Embryonic facial prominence (tissue), 1 donor: ENCODE data around the gene PRAMEF26.
"Not testable (repeated sequence)": the region's sequence is repeated elsewhere in the genome, so short reads cannot be mapped to it uniquely, and the experiment has no call there.

Source experiments
- DNase-seq: peaks from one replicate; pipeline ENCODE4 v3.0.0-alpha.2; 2016; ENCODE audit errors: extremely low spot score

The PRAMEF26 gene

DNA sequence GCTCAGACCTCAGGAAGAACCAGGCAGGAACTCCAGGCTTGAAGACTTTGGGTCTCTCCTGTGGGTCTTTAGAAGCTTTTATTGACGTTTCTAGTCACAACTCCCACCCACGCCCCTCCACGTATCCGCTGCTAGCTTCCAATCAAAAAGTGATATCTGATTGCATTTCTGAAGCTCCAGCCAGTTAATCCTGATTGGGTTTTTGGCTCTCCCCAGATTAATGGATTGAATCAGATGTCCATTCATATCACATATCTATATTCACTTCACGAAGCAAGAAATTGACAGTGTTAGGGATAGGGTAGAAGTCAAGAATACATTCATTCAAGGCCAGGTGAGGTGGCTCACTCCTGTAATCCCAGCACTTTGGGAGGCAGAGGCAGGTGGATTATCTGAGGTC is at the start of gene PRAMEF26:
Gene PRAMEF26, minus strand, starts transcription at position 101 of the 400 bp plus-strand sequence. CDS start 2,914 bp downstream, outside the sequence.
- not testable (repeated sequence) for DNase-seq

DNA sequence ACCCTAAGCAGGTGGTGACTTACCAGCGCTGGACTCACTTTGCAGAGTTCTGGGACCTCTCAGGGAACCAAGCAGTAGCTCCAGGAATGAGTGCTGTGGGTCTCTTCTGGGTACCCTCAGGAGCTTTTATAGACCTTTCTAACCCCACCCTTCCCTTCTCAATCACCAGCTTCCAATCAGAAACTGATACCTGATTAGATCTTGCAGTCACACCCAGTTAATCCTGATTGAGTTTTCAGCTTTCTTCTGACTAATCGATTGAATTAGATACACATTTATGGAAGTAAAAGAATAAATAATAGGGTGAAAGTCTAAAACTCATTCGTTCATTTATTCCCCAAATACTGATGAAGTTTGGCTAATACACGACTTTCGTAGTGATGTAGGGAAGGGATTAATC is 45.5 kb upstream of the PRAMEF26 start, which contains the start of gene PRAMEF13:
Gene PRAMEF13, minus strand, starts transcription at position 101 of the 400 bp plus-strand sequence. CDS start 1,820 bp downstream, outside the sequence.
- DNase-seq: not testable (repeated sequence)

- DNase-seq: not testable (repeated sequence)
Measured at GRCh38 chr1:13171548-13171947, 15.7 kb upstream of the PRAMEF26 start, which contains the start of gene PRAMEF9. Gene PRAMEF9, plus strand, starts transcription at chr1:13171848. Its CDS starts 3,433 bp downstream, at chr1:13175281.

- DNase-seq: not testable (repeated sequence)
Measured at GRCh38 chr1:13165531-13165930, 9.7 kb upstream of the PRAMEF26 start, which contains the start of gene HNRNPCL4. Gene HNRNPCL4, minus strand, starts transcription at chr1:13165631. Its CDS starts 164 bp downstream, at chr1:13165467.

DNA sequence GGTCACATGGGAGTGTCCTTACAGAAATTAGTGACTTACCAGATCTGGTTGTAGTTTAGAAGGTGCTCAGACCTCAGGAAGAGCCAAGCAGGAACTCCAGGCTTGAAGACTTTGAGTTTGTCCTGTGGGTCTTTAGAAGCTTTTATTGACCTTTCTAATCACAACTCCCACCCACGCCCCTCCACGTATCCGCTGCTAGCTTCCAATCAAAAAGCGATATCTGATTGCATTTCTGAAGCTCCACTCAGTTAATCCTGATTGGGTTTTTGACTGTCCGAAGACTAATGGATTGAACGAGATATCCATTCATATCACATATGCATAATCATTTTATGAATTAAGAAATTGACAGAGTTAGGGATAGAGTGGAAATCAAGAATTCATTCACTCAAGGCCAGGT is 39.1 kb downstream of the PRAMEF26 start, which contains the start of gene HNRNPCL2:
Gene HNRNPCL2, minus strand, starts transcription at position 101 of the 400 bp plus-strand sequence. CDS start 454 bp downstream, outside the sequence.
- not testable (repeated sequence) for DNase-seq
